ENCODE measurements around the gene HSD17B2.

The HSD17B2 gene

DNA sequence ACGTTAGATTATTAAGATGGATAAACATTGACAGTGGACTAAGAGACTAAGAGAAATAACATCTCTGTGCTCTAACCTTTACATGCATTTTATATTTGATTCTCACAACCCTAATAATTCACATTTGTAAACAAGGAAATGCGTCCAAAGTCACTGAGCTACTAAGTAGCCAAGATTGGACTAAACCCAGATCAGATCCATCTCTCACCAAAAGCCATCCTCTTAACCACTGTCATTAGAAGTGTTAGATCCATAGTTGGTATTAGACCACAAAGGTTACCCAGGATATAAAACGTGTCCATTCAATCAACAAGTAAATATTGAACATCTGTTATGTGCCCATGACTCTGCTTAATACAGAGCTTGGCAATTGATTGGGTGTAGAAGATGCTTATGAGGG, 5.2 kb downstream of the HSD17B2 start:
- peak; percentile 52 for DNase-seq (ENCODE audit: low read depth)
- TF ChIP-seq, protein P1, sequence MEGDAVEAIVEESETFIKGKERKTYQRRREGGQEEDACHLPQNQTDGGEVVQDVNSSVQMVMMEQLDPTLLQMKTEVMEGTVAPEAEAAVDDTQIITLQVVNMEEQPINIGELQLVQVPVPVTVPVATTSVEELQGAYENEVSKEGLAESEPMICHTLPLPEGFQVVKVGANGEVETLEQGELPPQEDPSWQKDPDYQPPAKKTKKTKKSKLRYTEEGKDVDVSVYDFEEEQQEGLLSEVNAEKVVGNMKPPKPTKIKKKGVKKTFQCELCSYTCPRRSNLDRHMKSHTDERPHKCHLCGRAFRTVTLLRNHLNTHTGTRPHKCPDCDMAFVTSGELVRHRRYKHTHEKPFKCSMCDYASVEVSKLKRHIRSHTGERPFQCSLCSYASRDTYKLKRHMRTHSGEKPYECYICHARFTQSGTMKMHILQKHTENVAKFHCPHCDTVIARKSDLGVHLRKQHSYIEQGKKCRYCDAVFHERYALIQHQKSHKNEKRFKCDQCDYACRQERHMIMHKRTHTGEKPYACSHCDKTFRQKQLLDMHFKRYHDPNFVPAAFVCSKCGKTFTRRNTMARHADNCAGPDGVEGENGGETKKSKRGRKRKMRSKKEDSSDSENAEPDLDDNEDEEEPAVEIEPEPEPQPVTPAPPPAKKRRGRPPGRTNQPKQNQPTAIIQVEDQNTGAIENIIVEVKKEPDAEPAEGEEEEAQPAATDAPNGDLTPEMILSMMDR (IDR thresholded peaks at IDR 0.05; ENCODE audit: control insufficient read depth, extremely low read depth, insufficient read depth): no peak
- no peak overlapping the region for H3K4me3 ChIP-seq (ENCODE audit: low read depth, low read length)

- TF ChIP-seq, protein P1 (IDR thresholded peaks at IDR 0.05; ENCODE audit: control insufficient read depth, extremely low read depth, insufficient read depth): no peak
Observed at GRCh38 chr16:82041542-82041941, 6.5 kb downstream of the HSD17B2 start.

DNA sequence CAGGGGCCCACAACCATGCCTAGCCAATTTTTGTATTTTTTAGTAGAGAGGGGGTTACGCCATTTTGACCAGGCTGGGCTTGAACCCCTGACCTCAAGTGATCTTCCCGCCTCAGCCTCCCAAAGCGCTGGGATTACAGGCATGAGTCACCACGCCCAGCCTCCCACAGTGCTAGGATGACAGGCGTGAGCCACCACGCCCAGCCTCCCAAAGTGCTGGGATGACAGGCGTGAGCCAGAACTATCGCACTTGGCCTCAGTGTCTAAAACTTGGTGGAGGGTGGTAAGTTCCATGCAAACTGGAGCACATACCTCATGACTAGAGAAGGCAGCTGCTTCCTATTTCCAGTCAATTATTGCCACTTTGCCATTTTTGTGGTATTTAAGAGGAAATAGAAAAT, 7.1 kb downstream of the HSD17B2 start:
- DNase-seq (ENCODE audit: low read depth): no peak
- no peak overlapping the region for H3K4me3 ChIP-seq (ENCODE audit: low read depth, low read length)
- TF ChIP-seq, protein P1 (IDR thresholded peaks at IDR 0.05; ENCODE audit: control insufficient read depth, extremely low read depth, insufficient read depth): no peak

More at GRCh38 chr16:82041542-82041941, 6.5 kb downstream of the HSD17B2 start:
- no peak overlapping the region for H3K4me3 ChIP-seq (ENCODE audit: low read depth, low read length)
- DNase-seq (ENCODE audit: low read depth): no peak

DNA sequence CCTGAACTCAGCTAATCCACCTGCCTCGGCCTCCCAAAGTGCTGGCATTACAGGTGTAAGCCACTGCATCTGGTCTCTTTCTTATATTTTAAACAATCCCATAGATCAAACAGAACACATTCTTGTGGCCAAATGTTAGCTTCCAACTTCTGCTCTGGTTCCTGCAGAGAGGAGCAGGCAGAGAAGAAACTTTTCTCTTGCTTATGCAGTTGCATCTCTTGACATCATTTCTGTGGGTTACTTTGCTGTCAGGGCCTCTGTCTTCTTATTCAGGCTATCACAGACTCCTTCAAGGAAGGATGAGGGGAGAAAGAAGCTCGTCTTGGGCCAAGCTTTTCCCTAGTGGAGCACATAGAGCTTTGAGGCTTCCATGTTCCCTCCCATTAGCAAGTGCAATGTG, 7.8 kb downstream of the HSD17B2 start:
- TF ChIP-seq, protein P1 (IDR thresholded peaks at IDR 0.05; ENCODE audit: control insufficient read depth, extremely low read depth, insufficient read depth): no peak
- no peak for DNase-seq (ENCODE audit: low read depth)
- no peak overlapping the region for H3K4me3 ChIP-seq (ENCODE audit: low read depth, low read length)

DNA sequence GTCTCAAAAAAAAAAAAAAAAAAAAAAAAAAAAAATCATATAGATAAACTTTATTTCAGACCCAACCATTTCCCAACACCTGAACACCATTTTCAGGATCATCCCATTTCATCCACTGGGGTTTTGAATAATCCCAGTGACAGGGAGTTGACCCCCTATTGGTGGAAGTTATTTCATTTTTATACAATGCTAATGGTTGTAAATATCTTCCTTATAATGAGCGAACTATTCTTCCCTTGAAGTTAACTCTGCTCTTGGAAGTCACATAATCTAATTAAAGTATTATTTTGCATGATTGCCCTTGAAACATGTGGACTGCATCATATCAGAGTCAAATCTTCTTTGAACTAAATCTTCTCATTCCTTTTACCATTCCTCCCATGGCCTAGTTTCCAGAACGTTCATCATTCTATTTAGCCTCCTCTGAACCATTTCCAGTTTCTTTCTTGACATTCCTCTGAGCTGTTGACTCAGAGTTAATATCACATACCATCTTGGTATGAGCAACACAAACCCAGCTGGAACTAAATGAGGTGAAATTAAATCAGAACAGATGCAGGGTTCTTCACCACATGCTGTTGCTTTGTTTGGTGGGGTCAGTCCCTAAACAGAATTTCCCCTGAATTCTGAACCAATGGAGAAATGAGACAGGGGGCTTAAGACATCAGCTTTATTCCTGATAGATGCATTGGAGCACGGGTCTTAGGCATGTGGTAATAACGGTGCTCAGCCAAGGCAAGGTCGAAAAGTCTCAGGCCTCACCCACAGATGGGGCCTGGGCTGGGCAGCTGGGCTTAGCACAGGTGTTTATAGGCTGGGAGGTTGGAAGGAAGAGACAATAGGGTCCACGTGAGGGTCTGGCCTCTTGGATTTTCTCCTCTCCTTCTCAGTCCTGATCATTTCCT, 8.9 kb downstream of the HSD17B2 start:
- DNase-seq (ENCODE audit: low read depth): no peak
- H3K4me3 ChIP-seq (ENCODE audit: low read depth, low read length): no peak overlapping the region
- TF ChIP-seq, protein P1 (IDR thresholded peaks at IDR 0.05; ENCODE audit: control insufficient read depth, extremely low read depth, insufficient read depth): no peak

- no peak overlapping the region for H3K4me3 ChIP-seq (ENCODE audit: low read depth, low read length)
- TF ChIP-seq, protein P1 (IDR thresholded peaks at IDR 0.05; ENCODE audit: control insufficient read depth, extremely low read depth, insufficient read depth): no peak
- no peak for DNase-seq (ENCODE audit: low read depth)
Observed at GRCh38 chr16:82044585-82044911, 9.5 kb downstream of the HSD17B2 start.

DNA sequence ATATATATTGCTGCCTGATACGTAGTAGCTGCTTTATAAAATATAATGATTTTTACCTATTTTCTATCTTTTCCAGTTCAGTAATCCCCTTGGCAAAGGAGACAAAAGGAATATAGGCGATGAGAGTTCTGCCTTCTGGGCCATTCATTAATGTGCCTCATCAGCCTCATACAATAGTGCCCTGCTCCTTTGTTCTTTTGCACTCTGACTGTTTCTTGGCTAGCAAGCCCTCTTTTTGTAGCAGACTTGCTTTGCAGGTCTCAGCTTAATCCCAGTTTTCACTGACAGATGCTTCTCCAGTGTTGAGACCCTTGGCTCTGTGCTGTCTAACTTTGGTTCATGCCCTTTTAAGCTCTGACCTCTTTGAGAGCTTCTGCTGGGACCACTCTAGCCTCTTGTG, 10.4 kb downstream of the HSD17B2 start:
- DNase-seq (ENCODE audit: low read depth): no peak
- TF ChIP-seq, protein P1 (IDR thresholded peaks at IDR 0.05; ENCODE audit: control insufficient read depth, extremely low read depth, insufficient read depth): no peak
- no peak overlapping the region for H3K4me3 ChIP-seq (ENCODE audit: low read depth, low read length)

All from LNCaP clone FGC (cell line).